ENCODE results near the gene GPX4. TPM values are rescaled to one million over a fixed set of nuclear protein-coding genes. Genes with fewer than 3 reads are reported as not detected.

GPX4 gene
- polyA plus RNA-seq, 1 donor from 2014 or later, result 713 TPM

DNA sequence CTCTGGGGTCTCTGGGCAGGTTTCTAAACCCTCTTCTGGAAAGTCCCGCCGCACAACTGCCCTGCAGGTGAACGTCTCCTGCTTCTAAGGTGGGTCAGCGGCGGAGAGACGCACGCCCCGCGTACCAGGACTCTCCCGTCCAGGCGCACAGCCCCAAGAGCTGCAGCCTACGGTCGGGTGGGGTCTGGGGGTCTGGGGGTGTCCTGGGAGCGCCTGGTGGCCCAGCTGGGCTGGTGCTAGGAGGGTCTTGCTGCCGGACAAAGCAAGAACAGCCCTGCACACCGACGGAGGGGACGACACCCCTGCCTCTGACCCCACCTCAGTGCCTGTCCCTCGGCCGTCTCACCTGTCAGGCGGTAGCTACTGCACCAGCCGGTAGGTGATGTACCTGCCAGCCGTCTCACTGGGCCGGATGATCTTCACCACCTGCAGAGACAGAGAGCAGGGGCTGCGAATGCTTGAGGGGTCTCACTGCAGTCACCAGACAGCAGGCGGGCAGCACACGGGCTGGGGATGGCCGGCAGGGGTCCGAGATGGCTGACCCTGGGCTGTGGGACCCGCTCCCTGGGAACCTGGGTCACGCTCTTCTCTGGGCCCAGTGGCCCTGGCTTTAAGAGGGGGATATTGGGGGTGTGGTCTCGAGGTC is 14.5 kb upstream of the GPX4 start:
- H4K20me1 ChIP-seq (ENCODE audit: insufficient read depth), result no peaks in the 10 kb centered on the region
- TF ChIP-seq SMC3 (conservative IDR thresholded peaks at IDR 0.05; ENCODE audit: poor library complexity) (no peak), TAF1 (IDR thresholded peaks at IDR 0.05; ENCODE audit: low read depth) (no peak), MXI1 (conservative IDR thresholded peaks at IDR 0.05; ENCODE audit: poor library complexity, severe bottlenecking) (no peak), POLR2AphosphoS5 (IDR thresholded peaks at IDR 0.05) (no peak), EZH2 (IDR thresholded peaks at IDR 0.05; ENCODE audit: borderline replicate concordance, insufficient read depth, low read length, poor library complexity, severe bottlenecking) (no peak), EP300 (conservative IDR thresholded peaks at IDR 0.05; ENCODE audit: poor library complexity, severe bottlenecking) (no peak), RAD21 (conservative IDR thresholded peaks at IDR 0.05) (no peak), CTCF (IDR thresholded peaks at IDR 0.05; ENCODE audit: poor library complexity, severe bottlenecking) (no peak)
- TF ChIP-seq, protein P1, sequence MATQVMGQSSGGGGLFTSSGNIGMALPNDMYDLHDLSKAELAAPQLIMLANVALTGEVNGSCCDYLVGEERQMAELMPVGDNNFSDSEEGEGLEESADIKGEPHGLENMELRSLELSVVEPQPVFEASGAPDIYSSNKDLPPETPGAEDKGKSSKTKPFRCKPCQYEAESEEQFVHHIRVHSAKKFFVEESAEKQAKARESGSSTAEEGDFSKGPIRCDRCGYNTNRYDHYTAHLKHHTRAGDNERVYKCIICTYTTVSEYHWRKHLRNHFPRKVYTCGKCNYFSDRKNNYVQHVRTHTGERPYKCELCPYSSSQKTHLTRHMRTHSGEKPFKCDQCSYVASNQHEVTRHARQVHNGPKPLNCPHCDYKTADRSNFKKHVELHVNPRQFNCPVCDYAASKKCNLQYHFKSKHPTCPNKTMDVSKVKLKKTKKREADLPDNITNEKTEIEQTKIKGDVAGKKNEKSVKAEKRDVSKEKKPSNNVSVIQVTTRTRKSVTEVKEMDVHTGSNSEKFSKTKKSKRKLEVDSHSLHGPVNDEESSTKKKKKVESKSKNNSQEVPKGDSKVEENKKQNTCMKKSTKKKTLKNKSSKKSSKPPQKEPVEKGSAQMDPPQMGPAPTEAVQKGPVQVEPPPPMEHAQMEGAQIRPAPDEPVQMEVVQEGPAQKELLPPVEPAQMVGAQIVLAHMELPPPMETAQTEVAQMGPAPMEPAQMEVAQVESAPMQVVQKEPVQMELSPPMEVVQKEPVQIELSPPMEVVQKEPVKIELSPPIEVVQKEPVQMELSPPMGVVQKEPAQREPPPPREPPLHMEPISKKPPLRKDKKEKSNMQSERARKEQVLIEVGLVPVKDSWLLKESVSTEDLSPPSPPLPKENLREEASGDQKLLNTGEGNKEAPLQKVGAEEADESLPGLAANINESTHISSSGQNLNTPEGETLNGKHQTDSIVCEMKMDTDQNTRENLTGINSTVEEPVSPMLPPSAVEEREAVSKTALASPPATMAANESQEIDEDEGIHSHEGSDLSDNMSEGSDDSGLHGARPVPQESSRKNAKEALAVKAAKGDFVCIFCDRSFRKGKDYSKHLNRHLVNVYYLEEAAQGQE (IDR thresholded peaks at IDR 0.05; ENCODE audit: borderline replicate concordance), result no peak
- no peaks in the 10 kb centered on the region for H3K9me3 ChIP-seq (ENCODE audit: low read length)
- no peaks in the 10 kb centered on the region for H3K9me2 ChIP-seq (ENCODE audit: insufficient read depth, low read length)
- no peak overlapping the region for H3K4me2 ChIP-seq (ENCODE audit: low read length)
- H3K27me3 ChIP-seq (ENCODE audit: insufficient read depth, low read depth, low read length), result no peaks in the 10 kb centered on the region
- no peak overlapping the region for H3K9ac ChIP-seq (ENCODE audit: low read length)
- no peak overlapping the region for H2AFZ ChIP-seq (ENCODE audit: low read depth, low read length)
- H3K27ac ChIP-seq (ENCODE audit: low read length), result no peak overlapping the region
- no peaks in the 10 kb centered on the region for H3K36me3 ChIP-seq (ENCODE audit: insufficient read depth, low read length)
- peaks cover 5% of the 10 kb centered on the region for H3K79me2 ChIP-seq (replicated peaks; ENCODE audit: insufficient read depth, low read length)
- H3F3A ChIP-seq (ENCODE audit: insufficient read depth, low read length, poor library complexity, severe bottlenecking), result no peaks in the 10 kb centered on the region
- H3K4me3 ChIP-seq (ENCODE audit: low read length), result no peak overlapping the region

GRCh38 chr19:1089891-1090290 is 13.9 kb upstream of the GPX4 start:
- TF ChIP-seq CTCF (IDR thresholded peaks at IDR 0.05; ENCODE audit: poor library complexity, severe bottlenecking), result no peak
- no peak for TF ChIP-seq EP300 (conservative IDR thresholded peaks at IDR 0.05; ENCODE audit: poor library complexity, severe bottlenecking)
- TF ChIP-seq RAD21 (conservative IDR thresholded peaks at IDR 0.05), result no peak
- TF ChIP-seq POLR2AphosphoS5 (IDR thresholded peaks at IDR 0.05), result no peak
- TF ChIP-seq, protein P1 (IDR thresholded peaks at IDR 0.05; ENCODE audit: borderline replicate concordance), result no peak
- no peak for TF ChIP-seq EZH2 (IDR thresholded peaks at IDR 0.05; ENCODE audit: borderline replicate concordance, insufficient read depth, low read length, poor library complexity, severe bottlenecking)
- no peak for TF ChIP-seq TAF1 (IDR thresholded peaks at IDR 0.05; ENCODE audit: low read depth)
- TF ChIP-seq MXI1 (conservative IDR thresholded peaks at IDR 0.05; ENCODE audit: poor library complexity, severe bottlenecking), result no peak
- no peak for TF ChIP-seq SMC3 (conservative IDR thresholded peaks at IDR 0.05; ENCODE audit: poor library complexity)
- H3K27ac ChIP-seq (ENCODE audit: low read length), result no peak overlapping the region
- H3K79me2 ChIP-seq (replicated peaks; ENCODE audit: insufficient read depth, low read length), result peaks cover 12% of the 10 kb centered on the region
- H3K4me2 ChIP-seq (ENCODE audit: low read length), result no peak overlapping the region
- no peaks in the 10 kb centered on the region for H3F3A ChIP-seq (ENCODE audit: insufficient read depth, low read length, poor library complexity, severe bottlenecking)
- H3K9ac ChIP-seq (ENCODE audit: low read length), result no peak overlapping the region
- H4K20me1 ChIP-seq (ENCODE audit: insufficient read depth), result peaks cover 3% of the 10 kb centered on the region
- H3K27me3 ChIP-seq (ENCODE audit: insufficient read depth, low read depth, low read length), result no peaks in the 10 kb centered on the region
- no peak overlapping the region for H2AFZ ChIP-seq (ENCODE audit: low read depth, low read length)
- no peaks in the 10 kb centered on the region for H3K9me2 ChIP-seq (ENCODE audit: insufficient read depth, low read length)
- H3K9me3 ChIP-seq (ENCODE audit: low read length), result no peaks in the 10 kb centered on the region
- H3K36me3 ChIP-seq (ENCODE audit: insufficient read depth, low read length), result no peaks in the 10 kb centered on the region
- no peak overlapping the region for H3K4me3 ChIP-seq (ENCODE audit: low read length)
